WTC11 (cell line): ENCODE data around the gene SERPINB12. TPM values are rescaled to one million over a fixed set of nuclear protein-coding genes. Genes with fewer than 3 reads are reported as not detected.

Experiments
- ATAC-seq: fragments of 200-7000 bp; cut with Tn5 transposase; 2 replicates; pipeline ENCODE4 v1.10.0; 2021; ENCODE audit warnings: mild to moderate bottlenecking, moderate library complexity
- CTCF ChIA-PET: fragments of 300-600 bp; sonication (Branson Sonifier 250); formaldehyde crosslinking; loops from one replicate; lab custom pipeline; 2021; ENCODE audit warnings: antibody characterized with exemption; lab: Charles Lee
- POLR2A ChIA-PET: fragments of 350-600 bp; sonication (Branson Sonifier 250); formaldehyde crosslinking; loops from one replicate; lab custom pipeline; 2021; ENCODE audit warnings: antibody characterized with exemption; lab: Charles Lee
- DNase-seq: peaks from one replicate; pipeline ENCODE4 v3.0.0; 2021; ENCODE audit warnings: low spot score
- H3K27ac Mint-ChIP-seq: 2 replicates; pipeline ENCODE4 v1.8.0; 2021; ENCODE audit warnings: mixed read lengths
- H3K27me3 Mint-ChIP-seq: 2 replicates; pipeline ENCODE4 v1.8.0; 2021; ENCODE audit warnings: low read depth, mild to moderate bottlenecking, moderate library complexity, mixed read lengths
- H3K36me3 Mint-ChIP-seq: 2 replicates; pipeline ENCODE4 v1.8.0; 2021; ENCODE audit warnings: mixed read lengths
- H3K4me1 Mint-ChIP-seq: 2 replicates; pipeline ENCODE4 v1.8.0; 2022; ENCODE audit warnings: mixed read lengths
- H3K4me3 Mint-ChIP-seq: 2 replicates; pipeline ENCODE4 v1.8.0; 2021; ENCODE audit warnings: mild to moderate bottlenecking, moderate library complexity, mixed read lengths
- H3K9me3 Mint-ChIP-seq: 2 replicates; pipeline ENCODE4 v1.8.0; 2021; ENCODE audit warnings: mixed read lengths
- AFF4 ChIP-seq: sonication (generic); formaldehyde crosslinking; IDR thresholded peaks from 2 replicates; pipeline ENCODE4 v1.8.1; 2023; ENCODE audit warnings: mild to moderate bottlenecking, missing genetic modification reagents, borderline replicate concordance
- AR ChIP-seq: fragments of 250-450 bp; sonication (Bioruptor Pico); IDR thresholded peaks from 2 replicates; pipeline ENCODE4 v1.9.0; 2021; ENCODE audit warnings: mild to moderate bottlenecking
- CREM ChIP-seq: sonication (generic); formaldehyde crosslinking; IDR thresholded peaks from 2 replicates; pipeline ENCODE4 v1.8.1; 2022; ENCODE audit warnings: mild to moderate bottlenecking, missing genetic modification reagents, moderate library complexity
- E2F4 ChIP-seq: sonication (generic); formaldehyde crosslinking; IDR thresholded peaks from 2 replicates; pipeline ENCODE4 v1.8.1; 2022; ENCODE audit warnings: low read depth, mild to moderate bottlenecking, moderate library complexity, missing genetic modification reagents, borderline replicate concordance
- EMX1 ChIP-seq: fragments of 250-450 bp; sonication (Bioruptor Pico); IDR thresholded peaks from 2 replicates; pipeline ENCODE4 v1.8.0; 2021; ENCODE audit warnings: mild to moderate bottlenecking
- FOXK1 ChIP-seq: sonication (generic); formaldehyde crosslinking; IDR thresholded peaks from 2 replicates; pipeline ENCODE4 v1.8.0; 2022; ENCODE audit warnings: mild to moderate bottlenecking, moderate library complexity, missing genetic modification reagents
- GRHL2 ChIP-seq: fragments of 250-450 bp; sonication (Bioruptor Pico); IDR thresholded peaks from 2 replicates; pipeline ENCODE4 v1.8.0; 2022; ENCODE audit warnings: mild to moderate bottlenecking, moderate library complexity; ENCODE audit not compliant: insufficient replicate concordance, severe bottlenecking
- GTF2I ChIP-seq: fragments of 250-450 bp; sonication (Bioruptor Pico); conservative IDR thresholded peaks from 2 replicates; pipeline ENCODE4 v1.4.0; 2021; ENCODE audit warnings: mild to moderate bottlenecking
- MLX ChIP-seq: sonication (generic); formaldehyde crosslinking; IDR thresholded peaks from 2 replicates; pipeline ENCODE4 v1.8.1; 2023; ENCODE audit warnings: mild to moderate bottlenecking, missing genetic modification reagents, moderate library complexity
- MYBL2 ChIP-seq: sonication (generic); formaldehyde crosslinking; IDR thresholded peaks from 2 replicates; pipeline ENCODE4 v1.8.1; 2023; ENCODE audit warnings: mild to moderate bottlenecking, moderate library complexity, missing genetic modification reagents
- NFATC4 ChIP-seq: fragments of 250-450 bp; sonication (Bioruptor Pico); IDR thresholded peaks from 2 replicates; pipeline ENCODE4 v1.9.0; 2021; ENCODE audit warnings: mild to moderate bottlenecking
- PRRX2 ChIP-seq: fragments of 250-450 bp; sonication (Bioruptor Pico); IDR thresholded peaks from 2 replicates; pipeline ENCODE4 v1.8.0; 2021; ENCODE audit warnings: mild to moderate bottlenecking
- SMAD3 ChIP-seq: sonication (generic); formaldehyde crosslinking; IDR thresholded peaks from 2 replicates; pipeline ENCODE4 v1.8.0; 2022; ENCODE audit warnings: missing genetic modification reagents, mild to moderate bottlenecking, borderline replicate concordance
- USF1 ChIP-seq: sonication (generic); formaldehyde crosslinking; IDR thresholded peaks from 2 replicates; pipeline ENCODE4 v1.8.0; 2022; ENCODE audit warnings: mild to moderate bottlenecking, missing genetic modification reagents
- ZBTB21 ChIP-seq: sonication (generic); formaldehyde crosslinking; IDR thresholded peaks from 2 replicates; pipeline ENCODE4 v1.8.1; 2023; ENCODE audit warnings: mild to moderate bottlenecking, missing genetic modification reagents, borderline replicate concordance
- ZMAT4 ChIP-seq: fragments of 250-450 bp; sonication (Bioruptor Pico); IDR thresholded peaks from 2 replicates; pipeline ENCODE4 v1.9.0; 2021; ENCODE audit warnings: mild to moderate bottlenecking
- ZNF232 ChIP-seq: sonication (generic); formaldehyde crosslinking; IDR thresholded peaks from 2 replicates; pipeline ENCODE4 v1.8.0; 2022; ENCODE audit warnings: mild to moderate bottlenecking, missing genetic modification reagents
- ZNF263 ChIP-seq: sonication (generic); formaldehyde crosslinking; IDR thresholded peaks from 2 replicates; pipeline ENCODE4 v1.8.1; 2022; ENCODE audit warnings: low read depth, mild to moderate bottlenecking, moderate library complexity, missing genetic modification reagents
- ZNF512 ChIP-seq: sonication (generic); formaldehyde crosslinking; IDR thresholded peaks from 2 replicates; pipeline ENCODE4 v1.8.1; 2022; ENCODE audit warnings: missing genetic modification reagents, borderline replicate concordance
- ZNF671 ChIP-seq: fragments of 250-450 bp; sonication (Bioruptor Pico); IDR thresholded peaks from 2 replicates; pipeline ENCODE4 v1.8.0; 2021; ENCODE audit warnings: mild to moderate bottlenecking
- total RNA-seq: library from RNA; stranded (reverse); gene quantifications from 3 replicates; pipeline ENCODE4 v1.2.3, GENCODE V29; 2021

SERPINB12 gene
- total RNA-seq, 1 experiment from 2014 or later: not detected

GRCh38 chr18:63575681-63576080 is 33.5 kb downstream of the SERPINB12 start:
- no peaks in the 10 kb centered on the region for H3K9me3 Mint-ChIP-seq
- ATAC-seq: no peak

More at GRCh38 chr18:63575681-63576080, 33.5 kb downstream of the SERPINB12 start:
- no peak for TF ChIP-seq ZNF671 (CRISPR knock-in tag)
- no peak for TF ChIP-seq FOXK1 (CRISPR knock-in tag)
- no peak for TF ChIP-seq USF1 (CRISPR knock-in tag)
- no peak for TF ChIP-seq E2F4
- no peak for TF ChIP-seq NFATC4
- no peak for TF ChIP-seq ZBTB21
- TF ChIP-seq ZMAT4 (CRISPR knock-in tag): no peak
- no peak for TF ChIP-seq ZNF263 (CRISPR knock-in tag)
- TF ChIP-seq MLX: no peak
- TF ChIP-seq CREM (CRISPR knock-in tag): no peak
- TF ChIP-seq EMX1 (CRISPR knock-in tag): no peak
- TF ChIP-seq GTF2I (CRISPR knock-in tag): no peak
- no peak for TF ChIP-seq ZNF512 (CRISPR knock-in tag)
- no peak for TF ChIP-seq MYBL2 (CRISPR knock-in tag)
- TF ChIP-seq AFF4 (CRISPR knock-in tag): no peak
- no peak for TF ChIP-seq PRRX2 (CRISPR knock-in tag)
- TF ChIP-seq SMAD3 (CRISPR knock-in tag): no peak
- no peak for TF ChIP-seq ZNF232 (CRISPR knock-in tag)
- no peak for TF ChIP-seq AR (CRISPR knock-in tag)
- no peak for TF ChIP-seq GRHL2 (CRISPR knock-in tag)
- ChIA-PET CTCF (interaction anchor here (1.0 to 5.9 kb wide), 3 partner anchors 60 to 166 kb away, joined by 6 to 100 read pairs (median 19); no protein-coding TSS in a partner anchor), POLR2A (no interaction called here)
- DNase-seq: no peak
- H3K27ac Mint-ChIP-seq: no peak overlapping the region
- no peaks in the 10 kb centered on the region for H3K36me3 Mint-ChIP-seq
- no peaks in the 10 kb centered on the region for H3K27me3 Mint-ChIP-seq
- no peak overlapping the region for H3K4me3 Mint-ChIP-seq
- no peaks in the 10 kb centered on the region for H3K4me1 Mint-ChIP-seq
